SK-N-SH (cell line): ENCODE results near the gene NFATC4. TPM values are rescaled to one million over a fixed set of nuclear protein-coding genes. Genes with fewer than 3 reads are reported as not detected.
"Not testable (repeated sequence)": the region's sequence is repeated elsewhere in the genome, so short reads cannot be mapped to it uniquely, and the experiment has no call there.

ENCODE experiments used
- CTCF ChIA-PET: fragments of 300-600, 350-600 bp; formaldehyde crosslinking; extraction: SDS; loops from one replicate; lab custom pipeline; 2021; lab: Yijun Ruan, JAX
- POLR2A ChIA-PET: fragments of 350-600 bp; sonication (Branson Sonifier 250); formaldehyde crosslinking; extraction: SDS; loops from one replicate; lab custom pipeline; 2020; ENCODE audit warnings: antibody characterized with exemption, inconsistent platforms; lab: Yijun Ruan, JAX
- DNase-seq: peaks from one replicate; pipeline ENCODE4 v3.0.0; 2012
- H2AFZ ChIP-seq: fragments of 200-600 bp; sonication (generic); 2 replicates; pipeline ENCODE4 v1.8.1; 2016; ENCODE audit warnings: antibody characterized with exemption, mild to moderate bottlenecking, low read depth
- H3F3A ChIP-seq: fragments of 200-600 bp; sonication (generic); replicated peaks from 2 replicates; pipeline ENCODE3; 2016; ENCODE audit warnings: antibody characterized with exemption, mild to moderate bottlenecking; ENCODE audit not compliant: insufficient read depth
- H3K27ac ChIP-seq, 2 experiments: fragments of 200-500 bp in 1 of 2; fragments of 200-600 bp in 1 of 2; sonication (Bioruptor generic) in 1 of 2; sonication (generic), shearing (Covaris generic) in 1 of 2; 2 replicates each; pipeline versions ENCODE4 v1.5.1 to v1.6.1; 2014 to 2016; ENCODE audit warnings: low read depth in 2 of 2, inconsistent platforms in 1 of 2, low read length in 1 of 2, mild to moderate bottlenecking in 1 of 2, mixed read lengths in 1 of 2
- H3K27me3 ChIP-seq: fragments of 200-600 bp; sonication (generic), shearing (Covaris generic); 2 replicates; pipeline ENCODE4 v1.6.1; 2016; ENCODE audit warnings: mixed run types; ENCODE audit not compliant: insufficient read depth
- H3K36me3 ChIP-seq, 2 experiments: fragments of 200-500 bp in 1 of 2; fragments of 200-600 bp in 1 of 2; sonication (Bioruptor generic) in 1 of 2; sonication (generic) in 1 of 2; replicated peaks in 1 of 2; 2 replicates each; pipeline versions ENCODE3 to v1.5.1; 2014 to 2016; ENCODE audit warnings: low read length in 1 of 2, mild to moderate bottlenecking in 1 of 2; ENCODE audit not compliant: insufficient read depth in 2 of 2, control insufficient read depth in 1 of 2
- H3K4me1 ChIP-seq, 2 experiments: fragments of 200-500 bp in 1 of 2; fragments of 200-600 bp in 1 of 2; sonication (Bioruptor generic) in 1 of 2; sonication (generic), shearing (Covaris generic) in 1 of 2; 2 replicates each; pipeline versions ENCODE4 v1.5.1 to v1.6.1; 2014 to 2016; ENCODE audit warnings: low read depth in 1 of 2, low read length in 1 of 2, mixed run types in 1 of 2; ENCODE audit not compliant: insufficient read depth in 2 of 2, control insufficient read depth in 1 of 2
- H3K4me2 ChIP-seq: fragments of 200-600 bp; sonication (generic), shearing (Covaris generic); 2 replicates; pipeline ENCODE4 v1.6.1; 2017; ENCODE audit warnings: mixed run types
- H3K4me3 ChIP-seq, 2 experiments: fragments of 200-500 bp in 1 of 2; fragments of 200-600 bp in 1 of 2; sonication (Bioruptor generic) in 1 of 2; sonication (generic), shearing (Covaris generic) in 1 of 2; 2 replicates each; pipeline versions ENCODE4 v1.5.1 to v1.8.1; 2014 to 2016; ENCODE audit warnings: low read depth in 2 of 2, inconsistent platforms in 1 of 2, low read length in 1 of 2, mild to moderate bottlenecking in 1 of 2, mixed read lengths in 1 of 2, moderate library complexity in 1 of 2
- H3K79me2 ChIP-seq: fragments of 200-600 bp; sonication (generic); 2 replicates; pipeline ENCODE4 v1.8.1; 2017; ENCODE audit warnings: mild to moderate bottlenecking; ENCODE audit not compliant: insufficient read depth
- H3K9ac ChIP-seq: fragments of 200-600 bp; sonication (generic); 2 replicates; pipeline ENCODE4 v1.6.1; 2017; ENCODE audit warnings: mixed run types
- H3K9me2 ChIP-seq: fragments of 200-600 bp; sonication (generic); 2 replicates; pipeline ENCODE4 v1.6.1; 2017; ENCODE audit warnings: mixed run types
- H3K9me3 ChIP-seq: fragments of 200-600 bp; sonication (generic); 2 replicates; pipeline ENCODE4 v1.6.1; 2017; ENCODE audit warnings: mixed run types, mild to moderate bottlenecking, moderate library complexity
- H4K20me1 ChIP-seq: fragments of 200-600 bp; sonication (generic); 2 replicates; pipeline ENCODE4 v1.6.1; 2017; ENCODE audit warnings: mild to moderate bottlenecking, mixed run types; ENCODE audit not compliant: insufficient read depth
- EP300 ChIP-seq, 2 experiments: IDR thresholded peaks; 2 replicates each; pipeline versions ENCODE4 v1.4.0 to v1.6.1; 2012; ENCODE audit warnings: borderline replicate concordance in 1 of 2, low read depth in 1 of 2, low read length in 1 of 2
- EZH2phosphoT487 ChIP-seq: fragments of 200-600 bp; sonication (generic); IDR thresholded peaks from 2 replicates; pipeline ENCODE4 v1.6.1; 2017; ENCODE audit warnings: low read depth, mixed run types, mild to moderate bottlenecking, antibody characterized with exemption, moderate library complexity, borderline replicate concordance
- FOXJ3 ChIP-seq: sonication (generic); formaldehyde crosslinking; IDR thresholded peaks from 2 replicates; pipeline ENCODE4 v1.5.1; 2020; ENCODE audit warnings: mild to moderate bottlenecking, missing genetic modification reagents
- GATA2 ChIP-seq: sonication (generic); formaldehyde crosslinking; IDR thresholded peaks from 2 replicates; pipeline ENCODE4 v1.5.0; 2020; ENCODE audit warnings: mild to moderate bottlenecking, missing genetic modification reagents
- MXI1 ChIP-seq: IDR thresholded peaks from 2 replicates; pipeline ENCODE4 v1.6.1; 2012; ENCODE audit warnings: mild to moderate bottlenecking, low read depth, low read length, improper control_type of control experiment
- NFIC ChIP-seq: IDR thresholded peaks from 2 replicates; pipeline ENCODE4 v1.4.0; 2012; ENCODE audit warnings: borderline replicate concordance
- NRF1 ChIP-seq: IDR thresholded peaks from 2 replicates; pipeline ENCODE4 v1.6.1; 2012; ENCODE audit warnings: low read depth, mild to moderate bottlenecking, low read length
- RCOR1 ChIP-seq: fragments of 150-350 bp; IDR thresholded peaks from 2 replicates; pipeline ENCODE4 v1.6.1; 2017; ENCODE audit warnings: antibody characterized with exemption, low read length
- RFX5 ChIP-seq: IDR thresholded peaks from 2 replicates; pipeline ENCODE4 v1.6.1; 2012; ENCODE audit warnings: mild to moderate bottlenecking, improper control_type of control experiment, low read length
- SMC3 ChIP-seq: IDR thresholded peaks from 2 replicates; pipeline ENCODE4 v1.6.1; 2012; ENCODE audit warnings: low read depth, low read length, improper control_type of control experiment
- TCF12 ChIP-seq: IDR thresholded peaks from 2 replicates; pipeline ENCODE4 v1.4.0; 2012
- TEAD4 ChIP-seq: IDR thresholded peaks from 2 replicates; pipeline ENCODE4 v1.4.0; 2012; ENCODE audit warnings: mild to moderate bottlenecking, borderline replicate concordance; ENCODE audit not compliant: insufficient read depth
- WGBS: methylation state at CpG from one replicate; pipeline ENCODE4 v1.1.6; 2017; ENCODE audit warnings: low lambda C conversion rate; 5-methylcytosine and 5-hydroxymethylcytosine counted together
- polyA plus RNA-seq, 3 experiments: library from polyadenylated mRNA; depleted of rRNA; stranded (reverse); fragments of >200 nt; gene quantifications; 2 replicates each; pipeline ENCODE4 v1.2.3, GENCODE V29; 2012
- TF ChIP-seq, protein P1 (sequence below): IDR thresholded peaks from 2 replicates; pipeline ENCODE4 v1.4.0; 2012; ENCODE audit warnings: low read depth, borderline replicate concordance
- TF ChIP-seq, protein P2 (sequence below): IDR thresholded peaks from 2 replicates; pipeline ENCODE4 v1.4.0; 2012; ENCODE audit warnings: low read depth
- TF ChIP-seq, protein P3 (sequence below): IDR thresholded peaks from 2 replicates; pipeline ENCODE4; 2012
- TF ChIP-seq, protein P4 (sequence below): fragments of 150-350 bp; IDR thresholded peaks from 2 replicates; pipeline ENCODE4 v1.6.1; 2016; ENCODE audit warnings: mild to moderate bottlenecking, low read depth, low read length

NFATC4 gene
- polyA plus RNA-seq, 1 of the 3 experiments (the other 2 are of a cell fraction), result 25.3 TPM

DNA sequence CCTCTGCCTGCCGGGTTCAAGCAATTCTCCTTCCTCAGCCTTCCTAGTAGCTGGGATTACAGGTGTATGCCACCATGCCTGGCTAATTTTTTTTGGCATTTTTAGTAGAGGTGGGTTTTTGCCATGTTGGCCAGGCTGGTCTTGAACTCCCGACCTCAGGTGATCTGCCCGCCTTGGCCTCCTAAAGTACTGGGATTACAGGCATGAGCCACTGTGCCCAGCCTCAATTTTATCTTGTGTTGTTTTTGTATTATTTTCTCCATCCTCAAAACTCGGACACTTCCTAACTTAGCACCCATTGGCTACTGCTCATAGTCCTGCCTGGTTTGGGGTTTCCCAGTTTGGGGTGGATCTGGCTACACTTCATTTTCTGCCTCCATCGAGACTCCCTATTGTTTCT, 19.6 kb downstream of the NFATC4 start:
- H3K4me3 ChIP-seq, H3K4me2 ChIP-seq, H3K27me3 ChIP-seq, H3K9ac ChIP-seq, H2AFZ ChIP-seq, H4K20me1 ChIP-seq, H3K9me2 ChIP-seq, H3K9me3 ChIP-seq, H3K36me3 ChIP-seq, H3K4me1 ChIP-seq, H3K27ac ChIP-seq, DNase-seq, H3K79me2 ChIP-seq, POLR2A ChIA-PET: not testable (repeated sequence)
- H3F3A ChIP-seq, result peaks cover 10% of the 10 kb centered on the region
- CTCF ChIA-PET, result interaction anchor here (0.8 to 1.0 kb wide), 2 partner anchors 22 to 44 kb away, joined by 3 read pairs; no protein-coding TSS in a partner anchor
- whole genome bisulfite sequencing, result 63% methylated on average over 5 of the region's 5 CpGs

DNA sequence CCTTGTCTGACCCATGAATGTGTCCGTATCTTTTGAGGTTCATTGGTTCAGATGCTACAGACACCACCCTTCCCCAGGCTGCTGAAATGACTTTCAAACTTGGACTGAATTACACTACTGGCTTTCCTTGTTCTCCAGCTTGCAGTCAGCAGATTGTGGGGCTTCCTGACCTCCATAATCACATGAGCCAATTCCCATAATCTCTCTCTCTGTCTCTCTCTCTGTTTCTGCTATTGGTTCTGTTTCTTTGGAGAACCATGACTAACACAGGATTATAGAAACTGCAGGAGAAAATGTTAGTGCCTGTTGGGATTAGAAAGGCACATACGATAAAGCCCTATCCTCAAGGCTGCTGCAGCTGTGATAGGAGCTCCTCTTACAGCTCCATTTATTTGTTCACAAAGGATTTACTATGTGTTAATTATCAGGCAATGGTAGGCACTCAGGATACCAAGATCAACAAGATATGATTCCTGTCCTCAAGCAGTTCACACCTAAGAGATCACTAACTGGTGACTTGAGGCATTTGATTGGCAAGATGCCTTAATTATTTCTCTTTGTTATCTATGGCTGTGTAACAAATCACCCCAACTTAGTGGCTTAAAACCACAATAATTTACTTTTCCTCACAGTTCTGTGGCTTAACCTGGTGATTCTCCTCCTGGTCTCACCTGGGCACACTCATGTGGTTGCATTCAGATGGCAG, 20.6 kb downstream of the NFATC4 start:
- peaks cover 13% of the 10 kb centered on the region for H3F3A ChIP-seq
- no peaks in the 10 kb centered on the region for H4K20me1 ChIP-seq
- no peak overlapping the region for H3K4me2 ChIP-seq
- no peak overlapping the region for H3K27ac ChIP-seq
- POLR2A ChIA-PET, result no interaction called here
- H3K36me3 ChIP-seq, result no peaks in the 10 kb centered on the region
- CTCF ChIA-PET, result interaction anchor here (1.0 to 1.8 kb wide), 3 partner anchors 11 to 23 kb away, joined by 3 to 5 read pairs (median 5); no protein-coding TSS in a partner anchor
- no peaks in the 10 kb centered on the region for H3K9me3 ChIP-seq
- no peak for DNase-seq
- WGBS, result 84% methylated on average over 2 of the region's 2 CpGs
- no peaks in the 10 kb centered on the region; a peak in 2 of 4 replicates for H3K4me1 ChIP-seq
- TF ChIP-seq MXI1 (no peak), RFX5 (no peak), FOXJ3 (CRISPR knock-in tag) (no peak), RCOR1 (no peak), NRF1 (no peak), TCF12 (no peak), NFIC (no peak), EZH2phosphoT487 (no peak), GATA2 (CRISPR knock-in tag) (no peak), EP300 (IDR thresholded peaks at IDR 0.05; ENCODE audit: borderline replicate concordance in 1 of 2, low read depth in 1 of 2, low read length in 1 of 2) (no peak), SMC3 (no peak), TEAD4 (no peak)
- TF ChIP-seq, protein P1, sequence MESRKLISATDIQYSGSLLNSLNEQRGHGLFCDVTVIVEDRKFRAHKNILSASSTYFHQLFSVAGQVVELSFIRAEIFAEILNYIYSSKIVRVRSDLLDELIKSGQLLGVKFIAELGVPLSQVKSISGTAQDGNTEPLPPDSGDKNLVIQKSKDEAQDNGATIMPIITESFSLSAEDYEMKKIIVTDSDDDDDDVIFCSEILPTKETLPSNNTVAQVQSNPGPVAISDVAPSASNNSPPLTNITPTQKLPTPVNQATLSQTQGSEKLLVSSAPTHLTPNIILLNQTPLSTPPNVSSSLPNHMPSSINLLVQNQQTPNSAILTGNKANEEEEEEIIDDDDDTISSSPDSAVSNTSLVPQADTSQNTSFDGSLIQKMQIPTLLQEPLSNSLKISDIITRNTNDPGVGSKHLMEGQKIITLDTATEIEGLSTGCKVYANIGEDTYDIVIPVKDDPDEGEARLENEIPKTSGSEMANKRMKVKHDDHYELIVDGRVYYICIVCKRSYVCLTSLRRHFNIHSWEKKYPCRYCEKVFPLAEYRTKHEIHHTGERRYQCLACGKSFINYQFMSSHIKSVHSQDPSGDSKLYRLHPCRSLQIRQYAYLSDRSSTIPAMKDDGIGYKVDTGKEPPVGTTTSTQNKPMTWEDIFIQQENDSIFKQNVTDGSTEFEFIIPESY, result no peak
- TF ChIP-seq, protein P2, sequence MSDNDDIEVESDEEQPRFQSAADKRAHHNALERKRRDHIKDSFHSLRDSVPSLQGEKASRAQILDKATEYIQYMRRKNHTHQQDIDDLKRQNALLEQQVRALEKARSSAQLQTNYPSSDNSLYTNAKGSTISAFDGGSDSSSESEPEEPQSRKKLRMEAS, result no peak
- TF ChIP-seq, protein P3, sequence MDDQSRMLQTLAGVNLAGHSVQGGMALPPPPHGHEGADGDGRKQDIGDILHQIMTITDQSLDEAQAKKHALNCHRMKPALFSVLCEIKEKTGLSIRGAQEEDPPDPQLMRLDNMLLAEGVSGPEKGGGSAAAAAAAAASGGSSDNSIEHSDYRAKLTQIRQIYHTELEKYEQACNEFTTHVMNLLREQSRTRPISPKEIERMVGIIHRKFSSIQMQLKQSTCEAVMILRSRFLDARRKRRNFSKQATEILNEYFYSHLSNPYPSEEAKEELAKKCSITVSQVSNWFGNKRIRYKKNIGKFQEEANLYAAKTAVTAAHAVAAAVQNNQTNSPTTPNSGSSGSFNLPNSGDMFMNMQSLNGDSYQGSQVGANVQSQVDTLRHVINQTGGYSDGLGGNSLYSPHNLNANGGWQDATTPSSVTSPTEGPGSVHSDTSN, result no peak
- TF ChIP-seq, protein P4, sequence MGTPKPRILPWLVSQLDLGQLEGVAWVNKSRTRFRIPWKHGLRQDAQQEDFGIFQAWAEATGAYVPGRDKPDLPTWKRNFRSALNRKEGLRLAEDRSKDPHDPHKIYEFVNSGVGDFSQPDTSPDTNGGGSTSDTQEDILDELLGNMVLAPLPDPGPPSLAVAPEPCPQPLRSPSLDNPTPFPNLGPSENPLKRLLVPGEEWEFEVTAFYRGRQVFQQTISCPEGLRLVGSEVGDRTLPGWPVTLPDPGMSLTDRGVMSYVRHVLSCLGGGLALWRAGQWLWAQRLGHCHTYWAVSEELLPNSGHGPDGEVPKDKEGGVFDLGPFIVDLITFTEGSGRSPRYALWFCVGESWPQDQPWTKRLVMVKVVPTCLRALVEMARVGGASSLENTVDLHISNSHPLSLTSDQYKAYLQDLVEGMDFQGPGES, result no peak
- no peaks in the 10 kb centered on the region for H3K9me2 ChIP-seq
- no peak overlapping the region for H3K9ac ChIP-seq
- no peaks in the 10 kb centered on the region for H3K79me2 ChIP-seq
- H3K4me3 ChIP-seq, result no peak overlapping the region
- no peak overlapping the region for H2AFZ ChIP-seq
- H3K27me3 ChIP-seq, result no peaks in the 10 kb centered on the region
